ENCODE measurements around the gene LRRC36.

Gene LRRC36

GRCh38 chr16:67326472-67327309 is at the start of gene LRRC36, which contains the start of gene KCTD19:
LRRC36 (plus strand) TSS chr16:67326815; CDS start chr16:67326863, 48 bp downstream.
KCTD19 (minus strand) TSS chr16:67326741; CDS start chr16:67326707, 34 bp downstream.
- peak; percentile 26 to 41 for DNase-seq (ENCODE audit: extremely low read depth in 1 of 2, low read depth in 1 of 2)

GRCh38 chr16:67277294-67277998 is 49.2 kb upstream of the LRRC36 start:
- no peak for DNase-seq (ENCODE audit: extremely low read depth in 1 of 2, low read depth in 1 of 2)

GRCh38 chr16:67277999-67278772 is 48.4 kb upstream of the LRRC36 start:
- no peak for DNase-seq (ENCODE audit: extremely low read depth in 1 of 2, low read depth in 1 of 2)

- DNase-seq (ENCODE audit: extremely low read depth in 1 of 2, low read depth in 1 of 2): peak in 1 of 2 donors; percentile 19
These were observed 47.8 kb upstream of the LRRC36 start for GRCh38 chr16:67278773-67279295.

GRCh38 chr16:67279296-67280089 is 47.1 kb upstream of the LRRC36 start, which contains the start of gene PLEKHG4:
PLEKHG4 (plus strand) TSS chr16:67279532; CDS start chr16:67280045, 513 bp downstream.
- DNase-seq (ENCODE audit: extremely low read depth in 1 of 2, low read depth in 1 of 2): peak; percentile 23 to 70

- no peak for DNase-seq (ENCODE audit: extremely low read depth in 1 of 2, low read depth in 1 of 2)
These were observed 46.3 kb upstream of the LRRC36 start for GRCh38 chr16:67280090-67281015.

- no peak for DNase-seq (ENCODE audit: extremely low read depth in 1 of 2, low read depth in 1 of 2)
These were observed 44.8 kb upstream of the LRRC36 start for GRCh38 chr16:67281536-67282446.

GRCh38 chr16:67282447-67282805 is 44.2 kb upstream of the LRRC36 start:
- no peak for DNase-seq (ENCODE audit: extremely low read depth in 1 of 2, low read depth in 1 of 2)

GRCh38 chr16:67283039-67283825 is 43.4 kb upstream of the LRRC36 start:
- no peak for DNase-seq (ENCODE audit: extremely low read depth in 1 of 2, low read depth in 1 of 2)

- no peak for DNase-seq (ENCODE audit: extremely low read depth in 1 of 2, low read depth in 1 of 2)
These were observed 42.6 kb upstream of the LRRC36 start for GRCh38 chr16:67283826-67284555.

GRCh38 chr16:67284699-67285646 is 41.6 kb upstream of the LRRC36 start:
- DNase-seq (ENCODE audit: extremely low read depth in 1 of 2, low read depth in 1 of 2): no peak

- no peak for DNase-seq (ENCODE audit: extremely low read depth in 1 of 2, low read depth in 1 of 2)
These were observed 40.0 kb upstream of the LRRC36 start for GRCh38 chr16:67286441-67287235.

GRCh38 chr16:67287960-67288359 is 38.7 kb upstream of the LRRC36 start:
- no peak for DNase-seq (ENCODE audit: extremely low read depth in 1 of 2, low read depth in 1 of 2)

GRCh38 chr16:67291461-67291860 is 35.2 kb upstream of the LRRC36 start:
- no peak for DNase-seq (ENCODE audit: extremely low read depth in 1 of 2, low read depth in 1 of 2)
